GM12878 (cell line): ENCODE measurements around the gene DUOX1. TPM values are rescaled to one million over a fixed set of nuclear protein-coding genes. Genes with fewer than 3 reads are reported as not detected.

Source experiments
- ATAC-seq: fragments of 200-7000 bp; cut with Tn5 transposase; 3 replicates; pipeline ENCODE4 v1.9.1; 2020; ENCODE audit warnings: mild to moderate bottlenecking, moderate library complexity
- BruUV-seq: library from RNA; stranded (reverse); fragments of 400-500 nt; replicated peaks from 2 replicates; lab custom pipeline; 2021; lab: Mats Ljungman, UMichigan
- CTCF ChIA-PET: fragments of 300-600 bp; sonication (Branson Sonifier 250); formaldehyde crosslinking; extraction: SDS; loops from one replicate; lab custom pipeline; 2021; ENCODE audit warnings: inconsistent platforms; lab: Yijun Ruan, JAX
- POLR2A ChIA-PET: fragments of 350-600 bp; formaldehyde crosslinking; extraction: SDS; loops from one replicate; lab custom pipeline; 2021; ENCODE audit warnings: inconsistent platforms; lab: Charles Lee
- RAD21 ChIA-PET: fragments of 300-600 bp; sonication (Branson Sonifier 250); formaldehyde crosslinking; loops from one replicate; lab custom pipeline; 2023; ENCODE audit warnings: antibody characterized with exemption; ENCODE audit not compliant: unreplicated experiment; lab: Charles Lee
- SMC1A ChIA-PET: fragments of 300-600 bp; sonication (Branson Sonifier 250); formaldehyde crosslinking; loops from one replicate; lab custom pipeline; 2023; ENCODE audit not compliant: unreplicated experiment, uncharacterized antibody; lab: Charles Lee
- DNase-seq: peaks from one replicate; pipeline ENCODE4 v3.0.0-alpha.2; 2011; ENCODE audit warnings: low read depth, low spot score
- FAIRE-seq: peaks from 3 replicates; lab custom pipeline; 2011; peaks lifted over from hg19 to GRCh38; lab: Jason Lieb, UNC
- H2AFZ ChIP-seq: 2 replicates; pipeline ENCODE4 v1.6.0; 2011; ENCODE audit warnings: low read depth, low read length, control low read depth; ENCODE audit not compliant: control insufficient read depth
- H3K27ac ChIP-seq: 2 replicates; pipeline ENCODE4 v1.5.1; 2011; ENCODE audit warnings: control low read depth; ENCODE audit not compliant: control insufficient read depth, insufficient read depth
- H3K27me3 ChIP-seq, 2 experiments: replicated peaks in 1 of 2; 2 replicates each; pipeline versions ENCODE4 v1.6.0 to v1.6.1; 2011; ENCODE audit warnings: low read length in 1 of 2; ENCODE audit not compliant: control insufficient read depth in 2 of 2, insufficient read depth in 2 of 2
- H3K36me3 ChIP-seq, 2 experiments: 2 replicates each; pipeline ENCODE4 v1.5.1; 2011; ENCODE audit warnings: low read length in 1 of 2; ENCODE audit not compliant: control insufficient read depth in 2 of 2, insufficient read depth in 2 of 2
- H3K4me1 ChIP-seq: 2 replicates; pipeline ENCODE4 v1.6.1; 2011; ENCODE audit warnings: mild to moderate bottlenecking, low read length, moderate library complexity, mixed read lengths; ENCODE audit not compliant: control insufficient read depth, insufficient read depth
- H3K4me2 ChIP-seq: 2 replicates; pipeline ENCODE4 v1.6.0; 2011; ENCODE audit warnings: control low read depth; ENCODE audit not compliant: control insufficient read depth, insufficient read depth
- H3K4me3 ChIP-seq: fragments of 200-600 bp; sonication (generic); 2 replicates; pipeline ENCODE4 v1.5.1; 2016
- H3K79me2 ChIP-seq: 2 replicates; pipeline ENCODE4 v1.6.0; 2011; ENCODE audit warnings: low read length; ENCODE audit not compliant: control insufficient read depth, insufficient read depth
- H3K9ac ChIP-seq: 2 replicates; pipeline ENCODE4 v1.8.0; 2011; ENCODE audit warnings: low read length, control low read depth, mixed read lengths; ENCODE audit not compliant: control insufficient read depth, insufficient read depth
- H3K9me3 ChIP-seq: replicated peaks from 3 replicates; pipeline ENCODE4 v1.5.1; 2011; ENCODE audit warnings: mild to moderate bottlenecking, low read length; ENCODE audit not compliant: control insufficient read depth, insufficient read depth
- H4K20me1 ChIP-seq: 2 replicates; pipeline ENCODE4 v1.6.0; 2011; ENCODE audit not compliant: control insufficient read depth, insufficient read depth
- ATF2 ChIP-seq: IDR thresholded peaks from 2 replicates; pipeline ENCODE4 v1.6.1; 2012; ENCODE audit warnings: low read length, inconsistent platforms
- ATF3 ChIP-seq: IDR thresholded peaks from 2 replicates; pipeline ENCODE4 v1.6.1; 2011; ENCODE audit warnings: low read depth, mild to moderate bottlenecking, low read length, moderate library complexity, borderline replicate concordance; ENCODE audit errors: extremely low read depth
- ATF7 ChIP-seq: fragments of 450-650 bp; IDR thresholded peaks from 2 replicates; pipeline ENCODE4 v1.6.1; 2016; ENCODE audit warnings: low read depth, mild to moderate bottlenecking
- E2F4 ChIP-seq: IDR thresholded peaks from 2 replicates; pipeline ENCODE4 v1.6.1; 2012; ENCODE audit warnings: low read depth, low read length, improper control_type of control experiment
- ELK1 ChIP-seq: IDR thresholded peaks from 2 replicates; pipeline ENCODE4 v1.6.1; 2012; ENCODE audit warnings: low read depth, low read length, improper control_type of control experiment
- EP300 ChIP-seq, 2 experiments: fragments of 150-350 bp in 1 of 2; IDR thresholded peaks; 2 replicates each; pipeline ENCODE4 v1.6.1; 2011 to 2012; ENCODE audit warnings: low read depth in 2 of 2, low read length in 2 of 2, borderline replicate concordance in 1 of 2, improper control_type of control experiment in 1 of 2, inconsistent platforms in 1 of 2; ENCODE audit not compliant: control insufficient read depth in 1 of 2
- HDGF ChIP-seq: fragments of 450-650 bp; IDR thresholded peaks from 2 replicates; pipeline ENCODE4 v1.6.1; 2016; ENCODE audit warnings: antibody characterized with exemption
- IRF3 ChIP-seq: fragments of 450-650 bp; IDR thresholded peaks from 2 replicates; pipeline ENCODE4 v1.6.1; 2014; ENCODE audit warnings: mild to moderate bottlenecking
- IRF4 ChIP-seq: IDR thresholded peaks from 2 replicates; pipeline ENCODE4 v1.6.1; 2011; ENCODE audit warnings: low read depth, low read length
- JUNB ChIP-seq: IDR thresholded peaks from 2 replicates; pipeline ENCODE4 v1.6.1; 2016; ENCODE audit warnings: antibody characterized with exemption, mild to moderate bottlenecking
- KDM1A ChIP-seq: fragments of 200-600 bp; sonication (generic); IDR thresholded peaks from 2 replicates; pipeline ENCODE4 v1.6.1; 2016; ENCODE audit warnings: borderline replicate concordance
- KLF5 ChIP-seq: fragments of 450-650 bp; IDR thresholded peaks from 2 replicates; pipeline ENCODE4 v1.6.1; 2014; ENCODE audit warnings: mild to moderate bottlenecking; ENCODE audit not compliant: partially characterized antibody
- YBX1 ChIP-seq: fragments of 450-650 bp; IDR thresholded peaks from 2 replicates; pipeline ENCODE4 v1.6.1; 2016; ENCODE audit warnings: antibody characterized with exemption
- ZBED1 ChIP-seq: IDR thresholded peaks from 2 replicates; pipeline ENCODE4 v1.6.1; 2016; ENCODE audit warnings: borderline replicate concordance
- ZNF207 ChIP-seq: fragments of 450-650 bp; IDR thresholded peaks from 2 replicates; pipeline ENCODE4 v1.6.1; 2014; ENCODE audit warnings: antibody characterized with exemption, mild to moderate bottlenecking, borderline replicate concordance
- ZNF217 ChIP-seq: fragments of 450-650 bp; IDR thresholded peaks from 2 replicates; pipeline ENCODE4 v1.6.1; 2017; ENCODE audit warnings: antibody characterized with exemption, mild to moderate bottlenecking
- ZNF24 ChIP-seq: fragments of 450-650 bp; IDR thresholded peaks from 2 replicates; pipeline ENCODE4 v1.6.1; 2017; ENCODE audit warnings: antibody characterized with exemption, mild to moderate bottlenecking
- ZNF384 ChIP-seq: IDR thresholded peaks from 2 replicates; pipeline ENCODE4 v1.6.1; 2012; ENCODE audit warnings: low read depth, mild to moderate bottlenecking, low read length, improper control_type of control experiment, borderline replicate concordance
- WGBS: methylation state at CpG from one replicate; pipeline ENCODE4 v1.1.6; 2016; ENCODE audit warnings: low lambda C conversion rate; ENCODE audit not compliant: insufficient replicate concordance, insufficient coverage; ENCODE audit errors: missing lambda C conversion rate; 5-methylcytosine and 5-hydroxymethylcytosine counted together
- in situ Hi-C: fragments of 300-500 bp; cut with MboI; formaldehyde crosslinking; loops from 9 replicates; pipeline ENCODE4 v1.14.3; 2018; ENCODE audit warnings: mixed read lengths
- intact Hi-C: fragments of 100-400 bp; cut with micrococcal nuclease; formaldehyde crosslinking; loops from one replicate; pipeline ENCODE4 v1.14.2; 2022; ENCODE audit not compliant: unreplicated experiment
- polyA plus RNA-seq, 11 experiments: library from polyadenylated mRNA; depleted of rRNA in 4 of 11; unstranded in 6 of 11; stranded (reverse) in 5 of 11; fragments of >200 nt; fragmentation: Nextera tagmentation in 4 of 11; fragmentation: Illumina TruSeq in 1 of 11; extraction: Ambion mirVana in 4 of 11; extraction: Trizol in 1 of 11; gene quantifications; 1 replicate in 1 of 11; 2 replicates in 10 of 11; pipeline versions ENCODE4 v1.2.1 to v1.2.3, GENCODE V29; 2011 to 2016; ENCODE audit warnings: inconsistent platforms in 2 of 11, missing spikeins in 2 of 11, low read depth in 1 of 11
- total RNA-seq, 4 experiments: library from RNA; depleted of rRNA in 3 of 4; stranded (reverse); fragments of >200 nt in 3 of 4; fragmentation: Illumina TruSeq in 1 of 4; extraction: Trizol in 1 of 4; gene quantifications; 2 replicates each; pipeline versions ENCODE4 v1.2.1 to v1.2.3, GENCODE V29; 2013 to 2021

The DUOX1 gene
- total and polyA plus RNA-seq, 10 of the 15 experiments (the other 5 are each of a cell fraction or from before 2014, with no cell fraction given): 0.02 to 2.1 (median 0.26) TPM; not detected in 3

- no peak for TF ChIP-seq ZNF207
- peak; percentile 55; the same call in 1 of the 2 replicates for TF ChIP-seq IRF4
- no peak for TF ChIP-seq ATF7
- TF ChIP-seq ZNF384: no peak
- TF ChIP-seq ZNF217: no peak
- no peak for TF ChIP-seq KLF5
- TF ChIP-seq HDGF: no peak
- no peak for TF ChIP-seq IRF3
- peak; percentile 36; the same call in 1 of the 2 replicates for TF ChIP-seq JUNB
Observed at GRCh38 chr15:45121020-45121419, 8.8 kb upstream of the DUOX1 start (continued).

GRCh38 chr15:45121706-45122417, 7.9 kb upstream of the DUOX1 start:
- FAIRE-seq (no peak), DNase-seq (no peak), ATAC-seq (no peak)
- H3K9me3 ChIP-seq: no peaks in the 10 kb centered on the region
- no peak for TF ChIP-seq ATF3
- no peak for TF ChIP-seq ZBED1
- TF ChIP-seq HDGF: no peak
- no peak for TF ChIP-seq KDM1A
- TF ChIP-seq E2F4: no peak
- no peak for TF ChIP-seq YBX1
- no peak for TF ChIP-seq ZNF24
- TF ChIP-seq ELK1: no peak
- TF ChIP-seq ATF2: no peak
- TF ChIP-seq EP300 (IDR thresholded peaks at IDR 0.05; ENCODE audit: borderline replicate concordance in 1 of 2, control insufficient read depth in 1 of 2, low read depth in 2 of 2, low read length in 2 of 2): no peak
- H3K9ac ChIP-seq: no peak overlapping the region
- no peak overlapping the region for H3K4me3 ChIP-seq
- 39% methylated on average over 8 of the region's 9 CpGs for WGBS
- H2AFZ ChIP-seq: no peak overlapping the region
- no TSS peak for BruUV-seq
- intact Hi-C loops: loop anchor here (10.0 kb wide), 1 partner anchor 147 kb away; no protein-coding TSS in a partner anchor
- no peaks in the 10 kb centered on the region for H3K79me2 ChIP-seq
- in situ Hi-C loops: no loop called here
- no peaks in the 10 kb centered on the region for H3K4me1 ChIP-seq
- SMC1A ChIA-PET: interaction anchor here (0.6 kb wide), 1 partner anchor 10 kb away, joined by 3 read pairs; no protein-coding TSS in a partner anchor
- no peak overlapping the region for H3K4me2 ChIP-seq
- H3K27me3 ChIP-seq: peaks cover 3 to 4% of the 10 kb centered on the region in 2 experiments
- CTCF ChIA-PET: interaction anchor here (0.9 to 2.1 kb wide), 6 partner anchors 9 to 73 kb away, joined by 3 to 6 read pairs (median 4); partner anchors contain the start of gene DUOX1
- no peak overlapping the region for H3K27ac ChIP-seq
- H4K20me1 ChIP-seq: no peaks in the 10 kb centered on the region
- H3K36me3 ChIP-seq: no peaks in the 10 kb centered on the region
- RAD21 ChIA-PET: no interaction called here
- POLR2A ChIA-PET: no interaction called here
